Kidney glomerular epithelial cell (primary cell): Measurements from ENCODE around the gene FOCAD.

ENCODE experiments used
- DNase-seq: peaks from one replicate; lab custom pipeline; 2025; lab: John Stamatoyannopoulos, UW

FOCAD gene

DNA sequence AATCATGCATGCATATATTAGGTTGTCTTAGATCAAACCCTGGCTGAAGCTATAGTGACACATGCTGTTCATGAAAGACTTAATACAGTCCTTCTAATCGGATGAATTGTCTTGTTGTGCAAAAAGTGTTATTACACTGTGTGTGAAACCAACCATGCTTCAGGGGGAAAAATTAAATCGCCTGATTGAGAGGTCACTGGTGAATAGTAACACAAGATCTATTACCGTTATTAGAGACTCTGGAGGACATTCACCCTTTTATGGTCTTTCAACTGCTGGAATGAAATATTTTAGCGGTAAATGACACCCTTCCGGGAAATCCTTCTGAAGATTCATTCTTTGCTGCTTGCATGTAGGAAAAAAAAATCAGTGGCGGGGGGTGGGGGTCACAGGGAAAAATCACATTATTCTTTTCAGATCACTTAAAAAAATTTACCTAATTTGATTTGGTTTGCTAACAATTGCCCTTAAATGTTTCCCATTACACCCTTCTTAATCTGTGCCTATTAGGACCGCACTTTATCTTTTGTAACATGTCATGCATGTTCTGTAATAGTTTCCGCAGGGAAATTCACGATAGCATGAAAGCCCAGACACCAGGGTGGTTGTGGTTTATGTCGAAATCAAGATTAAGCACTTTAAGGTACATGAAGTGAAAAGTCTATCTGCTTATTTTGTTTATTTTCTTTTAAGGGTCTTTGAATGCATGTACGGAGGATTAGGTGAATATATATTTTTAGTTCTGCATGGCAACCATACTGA lies 120.6 kb downstream of the FOCAD start:
- no peak for DNase-seq

- no peak for DNase-seq
Measured at GRCh38 chr9:20805766-20806165, 121.7 kb downstream of the FOCAD start.

- DNase-seq: no peak
Measured at GRCh38 chr9:20808002-20808401, 123.9 kb downstream of the FOCAD start.

DNA sequence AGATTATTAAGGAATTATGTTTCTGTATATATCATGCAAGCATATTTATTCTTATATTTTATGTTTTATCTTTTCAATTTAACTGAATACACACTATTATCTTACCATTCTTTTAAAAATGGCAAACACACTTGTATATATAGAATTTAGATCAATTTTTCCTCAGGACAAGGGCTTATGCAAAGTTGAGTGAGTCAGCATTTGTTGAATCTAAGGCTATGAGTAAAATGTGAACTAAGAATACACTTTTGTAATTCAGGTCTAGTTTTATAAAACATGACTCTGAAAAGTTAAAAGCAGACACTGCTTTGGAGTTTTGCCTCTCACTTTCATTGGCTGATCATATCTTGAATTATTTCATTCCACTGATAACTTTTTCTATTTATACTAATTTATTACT lies 127.8 kb downstream of the FOCAD start:
- no peak for DNase-seq

DNA sequence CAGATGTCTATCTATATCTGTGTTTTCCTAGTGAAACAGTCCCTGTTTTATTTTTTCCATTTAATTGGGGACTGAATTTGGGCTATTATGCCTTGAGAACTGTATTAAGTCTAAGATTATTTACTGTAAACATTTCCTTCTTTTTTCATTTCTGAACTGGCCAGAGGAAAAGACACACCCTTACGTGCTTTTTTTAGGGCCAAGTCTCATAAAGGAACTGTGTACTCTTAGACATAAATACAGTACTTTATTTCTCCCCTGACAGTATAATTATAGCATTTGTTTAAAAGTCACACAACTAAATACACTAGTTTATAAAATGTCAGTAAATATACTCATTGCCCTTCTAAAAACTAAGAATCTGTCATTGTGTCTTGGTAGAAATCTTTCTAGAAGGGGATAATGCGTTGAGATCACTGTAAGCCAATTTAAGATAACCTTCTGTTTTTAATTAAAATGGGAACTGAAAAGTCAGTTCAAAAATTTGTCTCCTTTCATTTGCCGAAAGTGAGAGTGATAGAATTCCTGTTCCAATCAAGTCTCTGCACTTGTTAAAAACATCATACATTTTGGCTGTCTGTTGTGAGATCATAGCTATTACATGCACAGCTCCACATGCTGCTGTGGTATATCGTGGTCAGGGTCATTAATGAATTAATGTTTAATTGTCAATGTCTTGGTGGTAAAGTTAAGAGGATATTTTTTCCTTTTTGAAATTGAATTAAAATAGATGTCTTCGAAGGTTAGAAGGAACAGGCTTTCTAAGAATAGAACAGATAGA lies 132.1 kb downstream of the FOCAD start:
- DNase-seq: no peak

- no peak for DNase-seq
Measured at GRCh38 chr9:20823051-20823450, 139.0 kb downstream of the FOCAD start.

DNA sequence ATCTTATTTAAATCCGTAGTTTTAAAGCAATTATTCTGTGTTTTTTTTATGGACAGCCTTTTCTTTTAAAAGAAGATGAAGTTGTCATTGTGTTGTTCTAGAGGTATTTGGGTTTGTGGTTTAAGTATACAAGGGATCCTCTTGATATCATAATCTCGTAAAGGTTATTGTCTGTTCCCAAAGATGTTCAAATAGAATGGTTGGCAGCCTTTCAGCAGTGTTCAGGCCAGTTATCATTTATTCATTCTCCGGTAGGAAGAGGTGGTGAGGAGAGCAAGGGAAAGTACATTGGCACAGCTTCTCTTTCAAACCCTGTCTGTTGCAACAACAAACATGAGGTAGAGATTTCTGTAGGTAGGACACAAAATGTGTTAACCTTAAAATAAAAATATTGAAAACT lies 147.0 kb downstream of the FOCAD start:
- DNase-seq: no peak

DNA sequence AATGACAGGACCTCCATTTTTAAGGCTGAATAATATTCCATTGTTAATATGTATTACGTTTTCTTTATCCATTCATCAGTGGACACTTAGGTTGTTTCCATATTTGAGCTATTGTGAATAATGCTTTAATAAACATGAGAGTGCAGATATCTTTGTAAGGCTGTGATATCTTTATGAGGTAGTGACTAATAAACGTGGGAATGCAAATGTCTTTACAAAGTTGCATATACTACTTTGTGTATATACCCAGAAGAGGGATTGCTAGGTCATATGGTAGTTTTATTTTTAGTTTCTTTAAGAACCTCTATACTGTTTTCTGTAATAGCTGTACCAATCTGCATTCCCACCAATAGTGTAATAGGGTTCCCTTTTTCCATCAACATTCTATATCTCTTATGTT lies 148.7 kb downstream of the FOCAD start:
- no peak for DNase-seq

GRCh38 chr9:20835377-20836286 lies 151.6 kb downstream of the FOCAD start:
- peak; percentile 33 for DNase-seq

DNA sequence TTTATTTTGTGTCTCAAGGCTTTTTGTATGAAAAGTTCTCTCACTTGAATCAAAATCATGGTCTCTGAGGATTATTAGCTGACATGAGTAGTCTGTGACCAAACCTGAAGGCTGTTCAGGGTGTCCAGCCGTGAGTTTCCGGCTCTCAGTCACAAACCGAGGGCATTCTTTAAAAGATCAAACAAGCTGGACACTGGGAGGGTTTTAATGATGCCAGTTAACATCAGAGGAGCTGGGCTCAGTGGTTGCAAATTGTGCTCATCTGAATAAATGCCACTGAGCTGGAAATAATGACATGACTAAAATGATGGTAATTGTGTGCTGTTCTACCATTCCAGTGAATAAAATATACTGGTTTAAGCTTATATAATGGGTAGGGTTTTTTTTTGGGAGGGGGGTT lies 153.1 kb downstream of the FOCAD start:
- DNase-seq: no peak

- DNase-seq: no peak
Measured at GRCh38 chr9:20838218-20838617, 154.2 kb downstream of the FOCAD start.

DNA sequence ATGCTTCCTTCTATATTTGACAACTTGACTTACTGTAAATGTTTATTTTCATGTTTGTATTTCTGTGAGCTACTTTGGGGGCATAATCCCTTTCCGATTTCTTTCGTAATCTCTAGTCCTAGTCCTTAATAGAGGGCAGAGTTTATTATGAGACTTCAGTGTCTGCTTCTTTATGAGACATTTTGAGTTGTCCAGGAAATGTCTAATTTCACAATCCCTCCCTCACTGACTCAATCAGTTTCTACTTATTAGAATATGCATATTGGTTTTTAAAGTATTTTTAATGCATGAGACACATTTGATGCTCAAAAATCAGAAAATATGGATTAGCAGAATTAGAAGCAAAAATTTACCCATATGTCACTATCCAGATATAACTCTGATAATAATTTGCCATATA lies 160.9 kb downstream of the FOCAD start:
- DNase-seq: no peak

- no peak for DNase-seq
Measured at GRCh38 chr9:20848490-20848889, 164.4 kb downstream of the FOCAD start.

- DNase-seq: no peak
Measured at GRCh38 chr9:20853866-20854265, 169.8 kb downstream of the FOCAD start.

- DNase-seq: no peak
Measured at GRCh38 chr9:20854444-20854843, 170.4 kb downstream of the FOCAD start.

DNA sequence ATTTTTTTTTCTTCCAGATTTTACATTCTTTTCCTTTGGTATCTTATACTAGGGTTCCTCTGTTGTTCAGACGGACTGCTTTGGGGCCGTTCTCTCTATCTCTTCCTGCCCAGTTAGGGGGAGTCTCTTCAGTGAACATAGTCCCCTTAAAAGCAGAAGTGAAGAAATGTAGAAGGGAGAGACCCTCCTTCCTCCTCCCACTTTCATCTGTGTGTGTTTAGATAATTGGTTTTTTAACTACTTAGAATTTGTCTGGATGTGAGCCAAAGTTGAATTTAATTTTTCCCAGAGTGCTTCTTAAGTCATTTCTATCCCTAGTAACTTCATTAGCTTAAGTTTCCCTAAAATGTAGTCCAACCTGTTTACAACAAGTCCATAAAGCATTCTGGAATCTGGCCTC lies 179.9 kb downstream of the FOCAD start:
- no peak for DNase-seq

GRCh38 chr9:20865347-20865746 lies 181.3 kb downstream of the FOCAD start:
- no peak for DNase-seq

DNA sequence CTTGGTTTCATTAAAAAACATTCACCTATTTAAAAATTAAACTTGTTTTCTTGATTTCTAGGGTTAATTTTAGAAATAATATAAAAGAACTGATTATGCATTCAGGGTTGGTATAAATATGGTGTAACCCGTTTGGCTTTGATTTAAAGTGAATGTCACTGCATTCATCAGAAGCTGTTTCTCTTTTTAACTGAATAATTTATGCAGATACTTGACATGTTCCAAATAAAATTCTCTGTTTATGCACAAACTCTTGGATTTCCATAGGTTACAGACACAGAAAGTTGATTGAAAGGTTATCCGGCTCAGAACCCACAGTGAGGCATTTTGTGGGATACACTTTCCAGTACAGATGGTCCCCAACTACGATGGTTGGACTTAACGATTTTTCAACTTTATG lies 186.1 kb downstream of the FOCAD start:
- no peak for DNase-seq

DNA sequence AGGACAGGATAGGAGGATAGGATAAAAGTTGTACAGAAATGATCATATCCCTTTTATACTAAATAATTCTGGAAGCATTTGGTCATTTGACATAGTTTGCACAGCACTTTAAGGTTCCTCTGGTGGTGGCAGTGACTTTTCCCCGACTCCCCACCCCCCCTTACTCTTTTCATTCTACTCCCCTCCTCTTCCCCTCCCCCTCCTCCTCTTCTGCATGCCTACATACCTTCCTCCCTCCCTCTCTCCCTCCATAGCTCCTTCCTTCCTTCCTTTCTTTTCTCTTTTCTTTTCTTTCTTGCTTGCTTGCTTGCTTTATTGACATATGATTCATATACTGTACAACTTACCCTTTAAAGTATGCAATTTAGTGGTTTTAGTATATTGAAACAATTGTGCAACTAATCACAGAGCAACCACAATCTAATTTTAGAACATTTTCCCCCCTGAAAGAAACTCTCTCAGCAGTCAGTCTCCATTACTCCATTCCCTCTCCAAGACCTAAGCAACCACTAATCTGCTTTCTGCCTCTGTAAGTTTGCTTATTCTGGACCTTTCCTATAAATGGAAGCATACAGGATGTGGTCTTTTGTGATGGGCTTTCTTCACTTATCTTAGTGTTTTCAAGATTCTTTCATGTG lies 188.4 kb downstream of the FOCAD start:
- peak; percentile 10 for DNase-seq

GRCh38 chr9:20873240-20873865 lies 189.3 kb downstream of the FOCAD start:
- peak; percentile 93 for DNase-seq

- no peak for DNase-seq
Measured at GRCh38 chr9:20880271-20880670, 196.2 kb downstream of the FOCAD start.

- DNase-seq: no peak
Measured at GRCh38 chr9:20880675-20881074, 196.6 kb downstream of the FOCAD start.
